HG03060 (cell line): ENCODE data around the gene MRPL10.

Source experiments
- ATAC-seq: cut with Tn5 transposase; IDR thresholded peaks from one replicate; pipeline ENCODE4 v1.9.1; 2021; ENCODE audit warnings: low read depth, moderate number of reproducible peaks; ENCODE audit not compliant: unreplicated experiment

The MRPL10 gene

GRCh38 chr17:47860386-47860785 lies 29.0 kb upstream of the MRPL10 start:
- no peak for ATAC-seq

- ATAC-seq: no peak
These were observed 26.5 kb upstream of the MRPL10 start for GRCh38 chr17:47857551-47858455.

- no peak for ATAC-seq
These were observed 25.5 kb upstream of the MRPL10 start for GRCh38 chr17:47856830-47857229.

GRCh38 chr17:47855737-47856136 lies 24.4 kb upstream of the MRPL10 start:
- ATAC-seq: no peak

GRCh38 chr17:47853616-47854015 lies 22.3 kb upstream of the MRPL10 start:
- no peak for ATAC-seq

- no peak for ATAC-seq
These were observed 21.0 kb upstream of the MRPL10 start for GRCh38 chr17:47852113-47852949.

GRCh38 chr17:47851764-47852112 lies 20.4 kb upstream of the MRPL10 start:
- ATAC-seq: no peak

GRCh38 chr17:47850692-47851573 lies 19.6 kb upstream of the MRPL10 start, which contains the start of gene SP6:
Gene SP6 (minus strand): TSS chr17:47851163. CDS start chr17:47848429, 2,734 bp downstream.
- no peak for ATAC-seq

GRCh38 chr17:47850373-47850691 lies 19.0 kb upstream of the MRPL10 start:
- no peak for ATAC-seq

- no peak for ATAC-seq
These were observed 16.8 kb upstream of the MRPL10 start for GRCh38 chr17:47848198-47848513.

- ATAC-seq: no peak
These were observed 16.2 kb upstream of the MRPL10 start for GRCh38 chr17:47847341-47848197.

GRCh38 chr17:47846716-47847340 lies 15.5 kb upstream of the MRPL10 start:
- no peak for ATAC-seq

- no peak for ATAC-seq
These were observed 14.4 kb upstream of the MRPL10 start for GRCh38 chr17:47845716-47846075.

GRCh38 chr17:47844814-47845715 lies 13.7 kb upstream of the MRPL10 start:
- ATAC-seq: no peak

- ATAC-seq: no peak
These were observed 12.9 kb upstream of the MRPL10 start for GRCh38 chr17:47844227-47844626.

GRCh38 chr17:47843391-47843730 lies 12.0 kb upstream of the MRPL10 start:
- ATAC-seq: no peak

GRCh38 chr17:47841488-47842291 lies 10.3 kb upstream of the MRPL10 start:
- no peak for ATAC-seq
